Right ventricle myocardium inferior (tissue), 1 donor: ENCODE data around the gene PLEKHO1. TPM values are rescaled to one million over a fixed set of nuclear protein-coding genes. Genes with fewer than 3 reads are reported as not detected.
"Not testable (repeated sequence)": the region's sequence is repeated elsewhere in the genome, so short reads cannot be mapped to it uniquely, and the experiment has no call there.

Experiments used
- ATAC-seq: fragments of 200-7000 bp; cut with Tn5 transposase; one replicate; pipeline ENCODE4 v1.9.1; 2020; ENCODE audit warnings: mild to moderate bottlenecking, moderate library complexity
- DNase-seq: peaks from one replicate; pipeline ENCODE4 v3.0.0; 2021; ENCODE audit errors: missing footprints
- intact Hi-C: fragments of 100-400 bp; cut with DNase I; formaldehyde crosslinking; loops from one replicate; pipeline ENCODE4 v1.11.0; 2022
- long read RNA-seq: library from polyadenylated mRNA; unstranded; transcript quantifications from one replicate; pipeline ENCODE4 v2.0.0, GENCODE V29; 2021
- total RNA-seq: library from RNA; stranded (reverse); fragmentation: NEBNext Ultra II Directional; extraction: Animal tissue kit (Norgen Biotek cat#: 25700); gene quantifications from one replicate; pipeline ENCODE4 v1.2.1, GENCODE V29; 2021
- donor health status: DM: no; HTN: yes; CAD: no; lungs with severe emphysema.

PLEKHO1 gene, protein sequence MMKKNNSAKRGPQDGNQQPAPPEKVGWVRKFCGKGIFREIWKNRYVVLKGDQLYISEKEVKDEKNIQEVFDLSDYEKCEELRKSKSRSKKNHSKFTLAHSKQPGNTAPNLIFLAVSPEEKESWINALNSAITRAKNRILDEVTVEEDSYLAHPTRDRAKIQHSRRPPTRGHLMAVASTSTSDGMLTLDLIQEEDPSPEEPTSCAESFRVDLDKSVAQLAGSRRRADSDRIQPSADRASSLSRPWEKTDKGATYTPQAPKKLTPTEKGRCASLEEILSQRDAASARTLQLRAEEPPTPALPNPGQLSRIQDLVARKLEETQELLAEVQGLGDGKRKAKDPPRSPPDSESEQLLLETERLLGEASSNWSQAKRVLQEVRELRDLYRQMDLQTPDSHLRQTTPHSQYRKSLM
- 53.2 TPM for total RNA-seq
- long read RNA-seq, transcript PLEKHO1-201 (6 exons, 2,050 nt) = major isoform, 37 of 47 reads
- long read RNA-seq, partial matches to known transcripts = 0 of 47 reads
- long read RNA-seq, other reads (novel, unspliced or antisense) = 8 of 47 reads

DNA sequence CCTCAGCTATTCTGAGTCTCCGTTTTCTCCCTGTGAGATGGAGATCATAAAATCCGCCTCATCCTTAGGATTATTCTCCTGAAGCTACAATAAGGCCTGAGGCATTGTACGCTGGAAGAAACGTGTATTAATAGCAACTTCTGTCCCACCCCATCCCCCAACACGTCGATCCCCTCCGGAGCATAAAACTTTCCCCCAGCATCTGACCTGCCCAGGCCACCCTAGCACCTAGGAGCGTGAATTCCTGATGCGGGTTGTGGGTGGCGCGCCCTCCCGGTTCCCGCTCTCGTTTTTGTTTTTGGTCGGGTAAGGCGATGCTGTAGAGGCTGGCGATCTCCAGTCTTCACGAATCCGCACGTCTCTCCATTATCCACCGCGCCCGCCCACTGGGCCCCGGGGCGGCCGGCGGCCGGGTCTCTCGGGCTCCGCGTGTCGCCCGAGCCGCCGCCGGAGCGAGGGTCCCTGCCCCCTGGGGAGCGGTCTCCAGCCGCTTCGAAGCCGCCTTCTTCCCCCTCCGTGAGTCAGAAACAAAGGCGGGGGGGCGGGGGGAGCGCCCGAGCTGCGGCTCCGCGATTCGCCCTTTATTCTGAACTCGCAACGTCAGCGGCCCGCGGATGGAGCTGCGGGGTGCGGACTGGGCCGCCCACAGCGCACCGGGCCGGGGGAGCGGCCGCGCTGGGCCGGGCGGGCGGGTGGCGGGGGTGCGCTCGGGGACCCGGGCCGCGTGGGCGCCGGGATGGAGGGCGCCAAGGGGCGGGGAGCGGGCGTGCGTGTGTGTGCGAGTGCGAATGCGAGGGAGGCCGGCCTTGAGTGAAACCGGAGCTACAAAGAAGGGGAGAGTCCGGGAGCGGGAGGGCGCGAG, at the start of gene PLEKHO1:
TSS of gene PLEKHO1 (plus strand) at position 646 of the 862 bp plus-strand sequence. CDS start 342 bp downstream, outside the sequence.
- intact Hi-C loops = loop anchor here (5.0 kb wide), 3 partner anchors 37 to 67 kb away; no protein-coding TSS in a partner anchor
- ATAC-seq (peak; percentile 84), DNase-seq (peak; percentile 94)

DNA sequence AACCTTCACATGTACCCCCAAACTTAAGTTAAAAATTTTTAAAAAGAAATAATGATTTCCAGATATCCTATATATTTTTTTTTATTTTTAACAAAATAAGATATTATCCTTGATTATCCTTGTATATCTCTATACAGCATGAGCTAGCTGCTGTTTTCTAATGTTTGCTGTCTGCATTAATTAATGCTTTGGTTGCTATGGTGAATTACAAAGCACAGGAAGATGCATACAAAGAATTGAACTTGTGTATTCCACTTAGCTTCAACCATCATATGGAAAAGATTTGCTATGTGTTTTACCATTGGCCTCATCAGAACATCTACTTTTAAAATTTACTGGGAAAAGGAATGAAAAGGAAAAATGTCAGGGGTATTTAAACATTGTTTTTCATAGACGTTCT, 46.7 kb upstream of the PLEKHO1 start:
- DNase-seq (no peak), ATAC-seq (no peak)
- intact Hi-C loops = no loop called here

DNA sequence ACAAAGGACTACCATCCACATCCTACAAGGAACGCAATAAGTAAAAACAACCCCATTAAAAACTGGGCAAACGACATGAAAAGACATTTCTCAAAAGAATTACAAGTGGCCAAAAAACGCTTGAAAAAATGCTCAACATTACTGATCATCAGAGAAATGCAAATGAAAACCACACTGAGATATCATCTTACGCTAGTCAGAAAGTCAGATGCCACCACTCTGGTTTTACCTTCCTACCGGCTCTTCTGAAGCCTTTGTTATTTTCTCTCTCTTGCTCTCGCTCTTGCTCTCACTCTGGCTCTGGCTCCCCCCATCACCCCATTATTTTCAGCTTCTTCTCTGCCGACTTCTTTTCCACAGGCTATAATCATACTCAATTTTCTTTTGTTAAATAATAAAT, 43.4 kb upstream of the PLEKHO1 start:
- DNase-seq (no peak), ATAC-seq (no peak)
- intact Hi-C loops = no loop called here

DNA sequence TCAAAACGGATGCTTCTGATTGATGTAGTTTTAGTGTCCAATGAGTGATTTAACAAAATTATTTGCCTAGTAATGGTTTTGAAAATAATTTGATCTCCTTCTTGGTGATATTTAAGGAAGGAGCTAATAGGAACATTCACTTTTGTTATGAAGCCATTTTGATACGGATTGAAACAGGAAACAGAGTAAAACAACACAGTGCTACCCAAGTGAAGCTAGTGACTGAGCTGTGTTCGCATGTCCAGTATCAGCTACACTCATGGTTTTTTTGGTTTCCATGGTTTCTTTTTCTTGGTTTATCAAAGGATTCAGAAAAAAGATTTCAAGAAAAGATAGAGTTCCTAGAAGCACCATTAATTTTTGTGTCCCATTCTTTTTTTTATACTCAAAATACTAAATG, 40.1 kb upstream of the PLEKHO1 start:
- ATAC-seq (no peak), DNase-seq (no peak)
- intact Hi-C loops = no loop called here

DNA sequence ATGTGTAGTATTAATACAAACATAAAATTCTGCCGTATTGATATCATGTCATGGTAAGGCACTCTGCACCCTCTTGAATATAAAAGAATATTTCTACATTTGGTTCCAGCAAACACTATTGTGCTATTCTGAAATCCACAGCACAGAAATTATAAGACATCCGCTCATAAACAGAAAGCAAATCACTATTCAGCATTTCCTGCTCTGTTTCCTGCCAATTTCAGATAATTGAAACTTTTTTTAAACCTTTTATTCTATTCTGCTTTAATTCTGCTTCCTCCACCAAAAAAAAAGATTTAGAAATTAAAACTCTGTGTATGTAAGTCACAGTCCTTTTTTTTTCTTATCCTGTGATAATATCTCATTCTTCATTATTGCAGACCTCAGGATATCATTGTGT, 39.6 kb upstream of the PLEKHO1 start:
- DNase-seq (no peak), ATAC-seq (no peak)
- intact Hi-C loops = loop anchor here (5.0 kb wide), 1 partner anchor 37 kb away; the partner anchor contains the start of gene PLEKHO1

DNA sequence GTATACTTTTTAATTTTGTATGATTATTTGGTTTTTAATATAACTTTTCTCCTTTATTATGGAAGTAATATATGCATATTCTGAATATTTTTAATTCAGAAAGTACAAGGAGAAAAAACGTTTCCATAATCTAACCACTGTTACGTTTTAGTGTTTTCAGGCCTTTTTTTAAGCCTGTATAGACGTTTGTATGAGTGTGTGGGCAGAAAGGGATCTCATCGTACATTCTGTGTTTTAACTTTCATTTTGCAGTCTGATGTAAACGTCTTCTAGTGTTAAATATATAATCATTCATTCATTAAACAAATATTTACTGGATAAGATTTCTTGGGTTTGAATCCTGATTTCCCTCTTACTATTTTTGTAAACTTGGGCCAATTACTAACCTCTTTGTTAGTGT, 38.0 kb upstream of the PLEKHO1 start:
- no peak for DNase-seq
- intact Hi-C loops = loop anchor here (5.0 kb wide), 1 partner anchor 36 kb away; the partner anchor contains the start of gene PLEKHO1
- no peak for ATAC-seq

DNA sequence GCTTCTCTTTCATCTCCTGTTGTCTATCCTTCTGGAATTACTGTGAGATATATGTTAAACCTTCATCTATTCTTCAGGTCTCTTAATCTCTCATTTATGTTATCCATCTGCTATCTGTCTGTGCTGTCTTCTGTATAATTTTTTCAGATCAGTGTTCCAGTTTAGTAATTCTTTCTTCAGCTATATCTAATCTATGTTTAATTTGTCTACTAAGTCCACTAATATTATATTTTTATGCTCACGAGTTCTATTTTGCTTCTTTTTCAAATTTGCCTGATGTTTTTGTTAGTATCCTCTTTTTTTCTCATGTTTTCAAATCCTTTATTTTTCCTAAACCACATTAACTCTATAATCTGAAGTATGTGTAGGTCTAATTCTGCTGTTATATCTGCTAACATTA, 34.6 kb upstream of the PLEKHO1 start:
- intact Hi-C loops = no loop called here
- ATAC-seq = no peak
- DNase-seq = no peak

DNA sequence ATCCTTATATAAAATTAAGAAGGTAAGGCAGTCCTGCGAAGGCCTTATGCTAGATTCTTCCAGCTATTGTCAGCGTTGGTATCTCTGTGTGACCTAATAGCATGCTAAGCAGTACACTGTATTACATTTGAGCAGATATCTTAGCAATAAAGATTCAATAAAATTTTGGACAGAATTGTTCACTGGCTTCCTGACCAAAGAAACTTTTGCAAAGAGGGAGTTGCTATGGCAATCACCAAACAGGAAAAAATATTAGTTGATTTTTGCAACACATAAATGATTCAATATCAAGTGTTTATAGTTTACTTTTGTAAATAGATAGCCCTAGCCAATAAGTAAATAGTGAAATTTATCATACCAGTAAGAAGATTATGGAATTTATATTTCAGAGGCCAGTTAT, 31.0 kb upstream of the PLEKHO1 start:
- no peak for DNase-seq
- ATAC-seq = no peak
- intact Hi-C loops = no loop called here

DNA sequence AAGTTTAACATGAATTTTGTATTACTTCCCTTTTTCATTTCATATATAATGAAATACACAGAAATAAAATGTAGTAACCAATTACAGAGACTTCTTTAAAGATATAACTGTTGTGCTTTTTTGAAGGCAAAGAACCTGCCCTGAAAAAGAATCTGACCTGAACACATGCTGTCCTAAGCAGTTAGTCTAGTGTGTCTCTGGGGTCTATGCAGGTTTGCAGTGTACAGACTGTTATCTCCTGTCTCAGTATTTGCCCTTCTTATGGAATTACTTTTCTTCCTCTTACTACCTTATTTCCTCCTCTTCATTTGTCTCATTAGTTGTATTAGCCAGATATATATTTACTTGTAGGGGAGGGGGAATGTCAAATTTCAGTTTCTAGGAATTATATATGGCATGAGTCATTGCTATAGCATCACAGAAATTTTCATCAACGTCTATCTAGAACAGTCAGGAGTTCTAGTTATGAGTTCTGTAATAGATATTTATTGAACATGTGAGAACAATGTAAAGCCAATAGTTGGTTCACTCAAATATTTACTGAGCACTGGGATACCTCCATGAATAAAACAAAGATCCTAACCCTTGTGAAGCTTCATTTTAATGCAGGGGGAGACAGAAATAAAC, 28.4 kb upstream of the PLEKHO1 start:
- no peak for ATAC-seq
- DNase-seq = no peak
- intact Hi-C loops = no loop called here

DNA sequence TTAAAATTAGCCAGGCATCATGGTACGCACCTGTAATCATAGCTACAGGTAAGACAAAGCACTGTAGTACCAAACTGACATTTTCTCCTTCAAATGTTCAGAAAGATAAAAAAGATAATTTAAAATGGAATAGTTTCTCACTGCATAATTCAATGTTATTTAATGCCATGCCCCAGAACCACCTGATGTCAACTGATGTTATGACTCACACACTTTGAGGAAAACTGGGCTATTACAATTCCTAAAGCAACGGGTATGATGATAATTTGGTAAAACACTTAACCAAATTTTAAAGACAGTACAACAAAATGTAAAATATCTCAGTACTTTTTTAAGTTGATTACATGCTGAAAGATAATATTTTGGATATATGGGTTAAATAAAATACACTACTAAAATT, 22.9 kb upstream of the PLEKHO1 start:
- DNase-seq (no peak), ATAC-seq (no peak)
- intact Hi-C loops = no loop called here

DNA sequence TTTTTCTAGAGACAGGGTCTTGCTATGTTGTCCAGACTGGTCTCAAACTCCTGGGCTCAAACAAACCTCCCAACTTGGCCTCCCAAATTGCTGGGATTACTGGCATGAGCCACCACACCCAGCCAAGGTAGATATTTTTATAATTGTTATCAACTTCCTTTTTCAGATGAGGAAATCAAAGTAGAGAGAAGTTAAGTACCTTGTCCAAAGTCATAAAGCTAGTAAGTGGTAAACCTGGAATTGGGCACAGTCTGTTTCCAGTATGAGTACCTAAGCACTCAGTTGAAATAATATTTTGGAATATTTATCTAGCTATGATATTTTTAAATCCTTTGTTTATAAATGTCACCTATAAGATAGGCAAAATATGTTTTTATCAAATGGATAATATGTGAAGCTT, 22.3 kb upstream of the PLEKHO1 start:
- no peak for DNase-seq
- ATAC-seq = no peak
- intact Hi-C loops = no loop called here

DNA sequence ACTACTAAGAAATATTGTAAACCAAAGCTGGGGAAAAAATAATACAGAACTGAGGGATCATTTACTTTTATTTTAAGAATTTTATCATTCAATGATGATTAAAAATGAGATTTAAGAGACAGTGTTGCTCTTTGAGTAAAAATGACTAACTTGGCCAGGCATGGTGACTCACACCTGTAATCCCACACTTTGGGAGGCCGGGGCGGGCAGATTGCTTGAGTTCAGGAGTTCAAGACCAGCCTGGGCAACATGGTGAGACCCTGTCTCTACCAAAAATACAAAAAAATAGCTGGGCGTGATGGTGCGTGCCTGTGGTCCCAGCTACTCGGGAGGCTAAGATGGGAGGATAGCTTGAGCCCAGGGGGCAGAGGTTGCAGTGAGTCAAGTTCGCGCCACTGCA, 21.8 kb upstream of the PLEKHO1 start:
- ATAC-seq (no peak), DNase-seq (no peak)

DNA sequence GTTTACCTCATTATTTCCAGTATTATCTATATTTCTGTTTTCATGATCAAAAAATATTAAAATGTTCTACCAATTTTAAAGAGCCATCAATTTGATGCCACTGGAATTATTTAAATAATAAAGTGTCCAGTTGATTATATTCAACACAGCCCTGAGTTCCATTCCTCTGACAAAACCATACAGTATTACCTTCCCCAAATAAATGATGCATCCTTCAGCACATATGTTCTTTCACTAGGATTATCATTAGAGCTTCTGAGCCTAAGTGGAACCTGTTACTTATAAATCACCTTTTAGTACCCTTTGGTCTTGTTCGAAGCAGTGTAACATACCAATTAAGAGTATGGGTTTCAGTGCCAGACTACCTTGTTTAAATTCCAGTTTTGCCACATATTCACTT, 17.3 kb upstream of the PLEKHO1 start:
- ATAC-seq (no peak), DNase-seq (no peak)
- intact Hi-C loops = no loop called here

More for the DNA sequence above, 21.8 kb upstream of the PLEKHO1 start:
- intact Hi-C loops = no loop called here

DNA sequence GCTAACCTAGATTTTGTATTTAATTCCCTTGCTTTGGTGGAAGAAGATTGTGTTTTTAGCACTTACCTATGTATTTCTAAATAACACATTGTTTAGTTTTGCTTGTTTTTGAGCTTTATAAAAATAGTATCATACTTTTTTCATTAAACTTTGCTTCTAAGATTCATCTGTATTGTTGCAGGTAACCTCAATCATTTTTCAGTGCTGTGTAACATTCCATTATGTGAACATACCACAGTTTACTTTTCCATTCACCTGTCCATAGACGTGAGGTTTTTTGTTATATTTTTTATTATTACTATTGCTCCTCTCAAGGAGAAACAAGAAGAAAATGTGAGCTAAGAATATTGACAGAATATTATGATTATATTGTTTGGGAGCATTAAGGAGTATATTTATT, 15.2 kb upstream of the PLEKHO1 start:
- intact Hi-C loops = no loop called here
- no peak for DNase-seq
- no peak for ATAC-seq

DNA sequence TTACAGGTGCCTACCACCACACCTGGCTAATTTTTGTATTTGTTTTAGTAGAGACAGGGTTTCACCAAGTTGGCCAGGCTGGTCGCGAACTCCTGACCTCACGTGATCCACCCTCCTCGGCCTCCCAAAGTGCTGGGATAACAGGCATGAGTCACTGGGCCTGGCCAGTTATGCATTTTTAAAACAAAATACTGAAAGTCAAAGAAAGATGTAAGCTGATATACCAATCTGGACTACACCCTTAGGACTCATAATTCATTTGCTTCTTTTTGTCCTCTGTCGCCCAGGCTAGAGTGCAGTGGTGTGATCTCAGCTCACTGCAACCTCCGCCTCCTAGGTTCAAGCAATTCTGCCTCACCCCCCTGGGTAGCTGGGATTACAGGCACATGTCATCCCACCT, 14.3 kb upstream of the PLEKHO1 start:
- DNase-seq, intact Hi-C loops, ATAC-seq: not testable (repeated sequence)

DNA sequence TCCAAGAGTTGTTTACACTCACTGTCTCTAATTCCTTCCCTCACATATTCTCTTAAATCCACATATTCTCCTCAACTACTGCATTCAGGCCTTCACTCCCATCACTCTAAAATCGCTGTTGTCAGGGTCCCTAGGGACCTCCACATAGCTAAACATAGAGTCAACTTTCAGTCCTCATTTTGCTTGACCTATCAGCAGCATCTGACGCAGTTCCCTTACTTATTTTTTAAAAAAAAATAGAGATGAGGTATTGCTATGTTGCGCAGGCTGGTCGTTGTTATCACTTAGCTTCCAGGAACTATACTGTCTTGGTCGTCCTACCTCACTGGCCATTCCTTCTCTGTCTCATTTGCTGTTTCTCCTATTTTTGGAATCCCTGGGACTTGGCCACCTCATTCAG, 11.7 kb upstream of the PLEKHO1 start:
- no peak for ATAC-seq

DNA sequence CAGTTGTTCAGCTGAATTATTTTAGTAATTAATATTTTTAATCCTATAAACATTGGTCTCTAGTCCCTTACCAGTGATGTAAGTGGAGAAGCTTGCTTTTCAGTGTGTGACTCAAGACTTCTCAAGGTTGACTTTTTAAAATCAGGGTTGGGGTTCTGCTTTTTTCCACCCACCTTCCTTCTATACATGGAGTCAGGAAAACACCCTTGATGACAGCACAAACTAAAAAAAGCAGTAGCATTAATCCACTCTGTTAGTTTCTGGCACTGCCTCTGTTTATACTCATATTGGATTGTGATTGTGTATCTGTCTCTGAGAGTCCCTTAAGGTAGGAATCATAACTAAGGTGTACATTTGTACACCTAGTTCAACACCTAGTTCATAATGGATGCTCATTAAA, 8.3 kb upstream of the PLEKHO1 start:
- no peak for DNase-seq
- ATAC-seq = no peak
- intact Hi-C loops = no loop called here

More for the DNA sequence above, 11.7 kb upstream of the PLEKHO1 start:
- DNase-seq = no peak
- intact Hi-C loops = no loop called here

DNA sequence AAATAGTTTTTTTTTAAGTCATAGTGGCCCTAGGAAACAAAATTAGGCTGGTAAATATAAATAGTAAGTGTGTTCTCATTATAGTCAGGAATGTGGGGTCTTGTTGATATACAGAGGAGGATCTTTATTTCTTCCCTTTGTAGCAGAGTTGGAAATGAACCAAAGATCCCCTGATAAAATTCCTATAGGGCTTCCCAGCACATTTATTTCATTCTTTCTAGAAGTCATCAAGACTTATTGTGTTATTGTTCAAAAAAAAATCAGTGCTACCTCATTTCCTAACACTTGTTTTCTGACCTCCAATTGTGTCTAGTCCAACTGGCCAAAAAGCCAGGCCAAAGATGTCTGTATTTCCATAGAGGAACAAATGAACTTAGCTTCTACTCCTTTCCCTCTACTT, 7.6 kb upstream of the PLEKHO1 start:
- no peak for ATAC-seq
- DNase-seq = no peak
- intact Hi-C loops = no loop called here

DNA sequence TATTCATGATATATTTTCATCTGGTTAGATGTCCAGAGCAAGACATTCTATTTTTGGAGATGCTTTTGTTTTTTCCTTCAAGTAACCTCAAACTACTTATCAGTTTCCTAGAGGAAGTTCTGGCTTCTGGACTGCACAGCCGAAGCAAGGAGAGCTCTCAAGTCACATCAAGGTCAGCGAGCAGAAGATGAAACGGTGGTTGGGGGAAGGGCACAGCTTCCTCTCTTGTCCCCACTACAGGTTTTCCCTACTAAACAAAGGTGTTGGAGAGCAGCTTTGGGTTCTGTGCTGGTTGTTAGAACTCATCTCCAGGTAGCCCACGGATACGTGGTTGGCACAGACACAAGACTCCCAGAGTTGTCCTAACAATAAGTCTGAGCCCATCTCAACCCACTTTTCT, 5.1 kb upstream of the PLEKHO1 start:
- intact Hi-C loops = loop anchor here (5.0 kb wide), 1 partner anchor 32 kb away; no protein-coding TSS in a partner anchor
- DNase-seq = no peak
- no peak for ATAC-seq
